HepG2 (cell line): Measurements from ENCODE around the gene NDUFAF3. TPM values are rescaled to one million over a fixed set of nuclear protein-coding genes. Genes with fewer than 3 reads are reported as not detected.

Source experiments
- AGO2 ChIP-seq: fragments of 200-400 bp; formaldehyde crosslinking; optimal IDR thresholded peaks from 2 replicates; pipeline ENCODE3; 2017; ENCODE audit warnings: mild to moderate bottlenecking, low read depth, low read length, moderate library complexity
- ATF7 ChIP-seq, 2 experiments: fragments of 450-650 bp in 1 of 2; sonication (generic) in 1 of 2; formaldehyde crosslinking in 1 of 2; IDR thresholded peaks; 2 replicates each; pipeline versions ENCODE4 v1.4.0 to v1.6.1; 2016 to 2020; ENCODE audit warnings: antibody characterized with exemption in 1 of 2, mild to moderate bottlenecking in 1 of 2, missing genetic modification reagents in 1 of 2
- ISX ChIP-seq: sonication (generic); formaldehyde crosslinking; conservative IDR thresholded peaks from 2 replicates; pipeline ENCODE4 v1.5.0; 2020; ENCODE audit warnings: missing genetic modification reagents
- KDM2A ChIP-seq: sonication (generic); formaldehyde crosslinking; IDR thresholded peaks from 2 replicates; pipeline ENCODE4 v1.4.0; 2020; ENCODE audit warnings: low read depth, missing genetic modification reagents, borderline replicate concordance
- MXD4 ChIP-seq: IDR thresholded peaks from 2 replicates; pipeline ENCODE4 v1.6.1; 2016; ENCODE audit warnings: mild to moderate bottlenecking, missing biosample characterization, missing genetic modification reagents
- NCOA2 ChIP-seq: sonication (generic); formaldehyde crosslinking; IDR thresholded peaks from 2 replicates; pipeline ENCODE4 v1.8.0; 2022; ENCODE audit warnings: inconsistent platforms
- PCBP2 ChIP-seq: fragments of 200-400 bp; formaldehyde crosslinking; optimal IDR thresholded peaks from 2 replicates; pipeline ENCODE3; 2018; ENCODE audit warnings: low read length, low read depth; ENCODE audit not compliant: poor library complexity, severe bottlenecking
- SOX13 ChIP-seq, 3 experiments: fragments of 450-650 bp in 1 of 3; sonication (generic) in 1 of 3; formaldehyde crosslinking in 1 of 3; IDR thresholded peaks in 2 of 3; conservative IDR thresholded peaks in 1 of 3; 2 replicates each; pipeline versions ENCODE4 v1.5.0 to v1.6.1; 2016 to 2020; ENCODE audit warnings: antibody characterized with exemption in 1 of 3, mild to moderate bottlenecking in 1 of 3, missing compliant biosample characterization in 1 of 3, missing genetic modification reagents in 1 of 3, moderate library complexity in 1 of 3
- ZNF282 ChIP-seq: fragments of 450-650 bp; IDR thresholded peaks from 2 replicates; pipeline ENCODE4 v1.6.1; 2018; ENCODE audit not compliant: partially characterized antibody
- ZNF326 ChIP-seq: sonication (generic); formaldehyde crosslinking; IDR thresholded peaks from 2 replicates; pipeline ENCODE4 v1.4.0; 2020; ENCODE audit warnings: missing genetic modification reagents, borderline replicate concordance
- ZNF766 ChIP-seq: sonication (generic); formaldehyde crosslinking; IDR thresholded peaks from 2 replicates; pipeline ENCODE4 v1.5.0; 2020; ENCODE audit warnings: missing genetic modification reagents, borderline replicate concordance
- ZSCAN9 ChIP-seq: IDR thresholded peaks from 2 replicates; pipeline ENCODE4 v1.6.1; 2016; ENCODE audit warnings: borderline replicate concordance
- polyA plus RNA-seq, 8 experiments: library from polyadenylated mRNA; depleted of rRNA in 3 of 8; stranded (reverse) in 7 of 8; unstranded in 1 of 8; fragments of >200 nt; fragmentation: Illumina TruSeq in 4 of 8; extraction: Trizol in 4 of 8; gene quantifications; 2 replicates each; pipeline versions ENCODE4 v1.2.1 to v1.2.3, GENCODE V29; 2011 to 2016; ENCODE audit warnings: low read depth in 4 of 8, missing spikeins in 1 of 8, mixed read lengths in 1 of 8; ENCODE audit not compliant: insufficient read depth in 1 of 8
- total RNA-seq, 5 experiments: library from RNA; depleted of rRNA; stranded (reverse); fragments of >200 nt; fragmentation: Illumina TruSeq; extraction: Trizol; gene quantifications; 2 replicates each; pipeline ENCODE4 v1.2.3, GENCODE V29; 2016; ENCODE audit warnings: low read depth in 1 of 5
- TF ChIP-seq, protein P1 (sequence below): IDR thresholded peaks from 2 replicates; pipeline ENCODE4 v1.4.0; 2020; ENCODE audit warnings: mild to moderate bottlenecking, missing genetic modification reagents
- TF ChIP-seq, protein P2 (sequence below): sonication (generic); formaldehyde crosslinking; IDR thresholded peaks from 2 replicates; pipeline ENCODE4 v1.4.0; 2020; ENCODE audit warnings: missing genetic modification reagents
- TF ChIP-seq, protein P3 (sequence below): sonication (generic); formaldehyde crosslinking; IDR thresholded peaks from 2 replicates; pipeline ENCODE4 v1.4.0; 2020; ENCODE audit warnings: low read depth, mild to moderate bottlenecking, missing genetic modification reagents
- TF ChIP-seq, protein P4 (sequence below): sonication (generic); formaldehyde crosslinking; IDR thresholded peaks from 2 replicates; pipeline ENCODE4 v1.8.0; 2023; ENCODE audit warnings: mild to moderate bottlenecking, missing genetic modification reagents
- TF ChIP-seq, protein P5 (sequence below): sonication (generic); formaldehyde crosslinking; IDR thresholded peaks from 2 replicates; pipeline ENCODE4 v1.8.1; 2023; ENCODE audit warnings: mild to moderate bottlenecking, inconsistent platforms, moderate library complexity, missing genetic modification reagents, borderline replicate concordance

NDUFAF3 gene
- total and polyA plus RNA-seq, 2 of the 13 experiments (the other 11 are each of a cell fraction or from before 2014, with no cell fraction given) = 39.0 to 50.0 TPM

DNA sequence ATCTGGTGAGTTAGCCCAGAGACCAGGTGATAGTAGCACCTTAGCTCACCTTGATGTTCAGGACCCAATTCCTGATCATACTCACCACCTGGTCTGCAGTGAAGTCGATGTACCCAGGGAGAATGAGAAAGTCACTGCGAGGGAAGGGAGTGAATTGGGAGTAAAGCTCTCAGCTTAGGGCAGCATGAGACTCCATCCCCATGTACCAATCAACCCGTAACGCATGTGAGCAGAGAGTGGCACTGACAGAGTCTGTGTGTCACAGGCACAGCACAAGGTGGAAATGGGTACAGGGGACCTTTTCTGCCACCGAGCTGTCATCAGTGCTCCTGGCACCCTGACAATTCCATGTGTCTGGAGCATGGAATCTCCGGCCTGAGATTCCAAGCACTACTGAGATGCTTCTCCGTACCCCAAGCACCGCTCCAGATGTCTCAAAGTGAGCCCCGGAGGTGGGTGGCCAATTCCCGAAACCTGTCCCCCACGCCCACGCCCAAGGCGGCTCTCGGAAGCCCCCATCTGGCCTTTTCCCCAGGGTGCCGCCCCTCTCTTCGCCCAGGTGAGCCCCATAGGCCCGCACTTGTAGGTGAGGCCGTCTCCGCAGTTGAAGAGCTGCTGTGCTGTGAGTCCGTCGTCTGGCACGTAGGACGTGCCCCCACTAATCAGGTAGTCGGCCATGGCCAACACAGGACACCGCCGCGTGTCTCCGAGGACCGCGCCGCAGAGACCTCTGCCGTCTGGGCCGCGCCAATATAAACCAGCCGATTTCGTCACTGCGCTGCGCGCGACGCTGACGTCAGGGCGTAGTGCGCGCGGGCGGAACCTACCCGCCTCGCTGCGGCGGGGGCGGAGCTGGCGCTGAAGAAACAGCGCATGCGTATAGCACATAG lies 7.0 kb downstream of the NDUFAF3 start, which contains the start of gene IMPDH2 (continued):
- TF ChIP-seq, protein P1, sequence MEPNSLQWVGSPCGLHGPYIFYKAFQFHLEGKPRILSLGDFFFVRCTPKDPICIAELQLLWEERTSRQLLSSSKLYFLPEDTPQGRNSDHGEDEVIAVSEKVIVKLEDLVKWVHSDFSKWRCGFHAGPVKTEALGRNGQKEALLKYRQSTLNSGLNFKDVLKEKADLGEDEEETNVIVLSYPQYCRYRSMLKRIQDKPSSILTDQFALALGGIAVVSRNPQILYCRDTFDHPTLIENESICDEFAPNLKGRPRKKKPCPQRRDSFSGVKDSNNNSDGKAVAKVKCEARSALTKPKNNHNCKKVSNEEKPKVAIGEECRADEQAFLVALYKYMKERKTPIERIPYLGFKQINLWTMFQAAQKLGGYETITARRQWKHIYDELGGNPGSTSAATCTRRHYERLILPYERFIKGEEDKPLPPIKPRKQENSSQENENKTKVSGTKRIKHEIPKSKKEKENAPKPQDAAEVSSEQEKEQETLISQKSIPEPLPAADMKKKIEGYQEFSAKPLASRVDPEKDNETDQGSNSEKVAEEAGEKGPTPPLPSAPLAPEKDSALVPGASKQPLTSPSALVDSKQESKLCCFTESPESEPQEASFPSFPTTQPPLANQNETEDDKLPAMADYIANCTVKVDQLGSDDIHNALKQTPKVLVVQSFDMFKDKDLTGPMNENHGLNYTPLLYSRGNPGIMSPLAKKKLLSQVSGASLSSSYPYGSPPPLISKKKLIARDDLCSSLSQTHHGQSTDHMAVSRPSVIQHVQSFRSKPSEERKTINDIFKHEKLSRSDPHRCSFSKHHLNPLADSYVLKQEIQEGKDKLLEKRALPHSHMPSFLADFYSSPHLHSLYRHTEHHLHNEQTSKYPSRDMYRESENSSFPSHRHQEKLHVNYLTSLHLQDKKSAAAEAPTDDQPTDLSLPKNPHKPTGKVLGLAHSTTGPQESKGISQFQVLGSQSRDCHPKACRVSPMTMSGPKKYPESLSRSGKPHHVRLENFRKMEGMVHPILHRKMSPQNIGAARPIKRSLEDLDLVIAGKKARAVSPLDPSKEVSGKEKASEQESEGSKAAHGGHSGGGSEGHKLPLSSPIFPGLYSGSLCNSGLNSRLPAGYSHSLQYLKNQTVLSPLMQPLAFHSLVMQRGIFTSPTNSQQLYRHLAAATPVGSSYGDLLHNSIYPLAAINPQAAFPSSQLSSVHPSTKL (CRISPR knock-in tag) = peak; percentile 74
- TF ChIP-seq KDM2A (CRISPR knock-in tag) (peak; percentile 100), MXD4 (CRISPR knock-in tag) (peak; percentile 97), ZNF326 (CRISPR knock-in tag) (peak; percentile 77; the same call in 1 of the 2 replicates), ISX (0 out of 2 replicates have a peak, but pooled peaks have one; percentile 58), AGO2 (peak; percentile 100), ATF7 (IDR thresholded peaks at IDR 0.05) (peak; percentile 87), ATF7 (CRISPR knock-in tag; IDR thresholded peaks at IDR 0.05) (peak; percentile 95), ZSCAN9 (CRISPR knock-in tag) (peak; percentile 95), ZNF766 (CRISPR knock-in tag) (peak; percentile 81; the same call in 1 of the 2 replicates), PCBP2 (no peak), ZNF282 (no peak), NCOA2 (CRISPR knock-in tag) (0 out of 2 replicates have a peak, but pooled peaks have one; percentile 63), SOX13 (IDR thresholded peaks at IDR 0.05) (peak; percentile 42; the same call in 1 of the 2 replicates), SOX13 (CRISPR knock-in tag; conservative IDR thresholded peaks at IDR 0.05 in 1 of 2, IDR thresholded peaks at IDR 0.05 in 1 of 2) (peak in 1 of 2 experiments; percentile 72; a peak in 2 of 4 replicates)
- TF ChIP-seq, protein P2, sequence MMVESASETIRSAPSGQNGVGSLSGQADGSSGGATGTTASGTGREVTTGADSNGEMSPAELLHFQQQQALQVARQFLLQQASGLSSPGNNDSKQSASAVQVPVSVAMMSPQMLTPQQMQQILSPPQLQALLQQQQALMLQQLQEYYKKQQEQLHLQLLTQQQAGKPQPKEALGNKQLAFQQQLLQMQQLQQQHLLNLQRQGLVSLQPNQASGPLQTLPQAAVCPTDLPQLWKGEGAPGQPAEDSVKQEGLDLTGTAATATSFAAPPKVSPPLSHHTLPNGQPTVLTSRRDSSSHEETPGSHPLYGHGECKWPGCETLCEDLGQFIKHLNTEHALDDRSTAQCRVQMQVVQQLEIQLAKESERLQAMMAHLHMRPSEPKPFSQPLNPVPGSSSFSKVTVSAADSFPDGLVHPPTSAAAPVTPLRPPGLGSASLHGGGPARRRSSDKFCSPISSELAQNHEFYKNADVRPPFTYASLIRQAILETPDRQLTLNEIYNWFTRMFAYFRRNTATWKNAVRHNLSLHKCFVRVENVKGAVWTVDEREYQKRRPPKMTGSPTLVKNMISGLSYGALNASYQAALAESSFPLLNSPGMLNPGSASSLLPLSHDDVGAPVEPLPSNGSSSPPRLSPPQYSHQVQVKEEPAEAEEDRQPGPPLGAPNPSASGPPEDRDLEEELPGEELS = peak; percentile 57
- TF ChIP-seq, protein P3, sequence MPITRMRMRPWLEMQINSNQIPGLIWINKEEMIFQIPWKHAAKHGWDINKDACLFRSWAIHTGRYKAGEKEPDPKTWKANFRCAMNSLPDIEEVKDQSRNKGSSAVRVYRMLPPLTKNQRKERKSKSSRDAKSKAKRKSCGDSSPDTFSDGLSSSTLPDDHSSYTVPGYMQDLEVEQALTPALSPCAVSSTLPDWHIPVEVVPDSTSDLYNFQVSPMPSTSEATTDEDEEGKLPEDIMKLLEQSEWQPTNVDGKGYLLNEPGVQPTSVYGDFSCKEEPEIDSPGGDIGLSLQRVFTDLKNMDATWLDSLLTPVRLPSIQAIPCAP (CRISPR knock-in tag) = 0 out of 2 replicates have a peak, but pooled peaks have one; percentile 1
- TF ChIP-seq, protein P4, sequence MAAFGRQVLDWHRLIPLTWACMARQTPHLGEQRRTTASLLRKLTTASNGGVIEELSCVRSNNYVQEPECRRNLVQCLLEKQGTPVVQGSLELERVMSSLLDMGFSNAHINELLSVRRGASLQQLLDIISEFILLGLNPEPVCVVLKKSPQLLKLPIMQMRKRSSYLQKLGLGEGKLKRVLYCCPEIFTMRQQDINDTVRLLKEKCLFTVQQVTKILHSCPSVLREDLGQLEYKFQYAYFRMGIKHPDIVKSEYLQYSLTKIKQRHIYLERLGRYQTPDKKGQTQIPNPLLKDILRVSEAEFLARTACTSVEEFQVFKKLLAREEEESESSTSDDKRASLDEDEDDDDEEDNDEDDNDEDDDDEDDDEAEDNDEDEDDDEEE = peak; percentile 72; the same call in 1 of the 2 replicates
- TF ChIP-seq, protein P5, sequence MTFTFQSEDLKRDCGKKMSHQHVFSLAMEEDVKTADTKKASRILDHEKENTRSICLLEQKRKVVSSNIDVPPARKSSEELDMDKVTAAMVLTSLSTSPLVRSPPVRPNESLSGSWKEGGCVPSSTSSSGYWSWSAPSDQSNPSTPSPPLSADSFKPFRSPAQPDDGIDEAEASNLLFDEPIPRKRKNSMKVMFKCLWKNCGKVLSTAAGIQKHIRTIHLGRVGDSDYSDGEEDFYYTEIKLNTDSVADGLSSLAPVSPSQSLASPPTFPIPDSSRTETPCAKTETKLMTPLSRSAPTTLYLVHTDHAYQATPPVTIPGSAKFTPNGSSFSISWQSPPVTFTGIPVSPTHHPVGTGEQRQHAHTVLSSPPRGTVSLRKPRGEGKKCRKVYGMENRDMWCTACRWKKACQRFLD (CRISPR knock-in tag) = peak; percentile 89
